ENCODE measurements around the gene CARMIL1. TPM values are rescaled to one million over a fixed set of nuclear protein-coding genes. Genes with fewer than 3 reads are reported as not detected.

The CARMIL1 gene
- total RNA-seq, 1 donor from 2014 or later = 19.6 TPM

- no peak for DNase-seq (ENCODE audit: extremely low spot score in 2 of 2)
- Histone ChIP-seq H3K4me1 (peaks cover 11% of the 10 kb centered on the region), H3K36me3 (no peaks in the 10 kb centered on the region), H3K4me3 (no peak overlapping the region), H3K9me3 (no peaks in the 10 kb centered on the region), H3K27me3 (no peaks in the 10 kb centered on the region), H3K27ac (no peak overlapping the region)
- TF ChIP-seq CTCF (IDR thresholded peaks at IDR 0.05) (no peak), POLR2AphosphoS5 (IDR thresholded peaks at IDR 0.05; ENCODE audit: insufficient read depth in 1 of 2, low read depth in 1 of 2) (no peak), POLR2A (IDR thresholded peaks at IDR 0.05) (no peak)
- intact Hi-C loops (cut with DNase I) = no loop called here
Observed at GRCh38 chr6:25404091-25404490, 124.9 kb downstream of the CARMIL1 start.

- intact Hi-C loops (cut with DNase I) = loop anchor here (5.0 kb wide), 1 partner anchor 613 kb away; a partner anchor contains a TSS
- Histone ChIP-seq H3K9me3 (no peaks in the 10 kb centered on the region), H3K4me1 (peaks cover 11% of the 10 kb centered on the region), H3K36me3 (no peaks in the 10 kb centered on the region), H3K4me3 (peak overlapping the region in 1 of 2 donors; percentile 9), H3K27ac (no peak overlapping the region), H3K27me3 (no peaks in the 10 kb centered on the region)
- no peak for DNase-seq (ENCODE audit: extremely low spot score in 2 of 2)
- TF ChIP-seq POLR2AphosphoS5 (IDR thresholded peaks at IDR 0.05; ENCODE audit: insufficient read depth in 1 of 2, low read depth in 1 of 2) (no peak), POLR2A (IDR thresholded peaks at IDR 0.05) (no peak), CTCF (IDR thresholded peaks at IDR 0.05) (no peak)
Observed at GRCh38 chr6:25404693-25405169, 125.6 kb downstream of the CARMIL1 start.

- intact Hi-C loops (cut with DNase I) = loop anchor here (5.0 kb wide), 1 partner anchor 612 kb away; a partner anchor contains a TSS
- H3K4me1 ChIP-seq = peaks cover 14% of the 10 kb centered on the region
- no peaks in the 10 kb centered on the region for H3K36me3 ChIP-seq
- H3K9me3 ChIP-seq = no peaks in the 10 kb centered on the region
- no peaks in the 10 kb centered on the region for H3K27me3 ChIP-seq
- H3K27ac ChIP-seq = no peak overlapping the region
- H3K4me3 ChIP-seq = peak overlapping the region in 1 of 2 donors; percentile 9
- TF ChIP-seq CTCF (IDR thresholded peaks at IDR 0.05) = no peak
- TF ChIP-seq POLR2A (IDR thresholded peaks at IDR 0.05) = no peak
- no peak for TF ChIP-seq POLR2AphosphoS5 (IDR thresholded peaks at IDR 0.05; ENCODE audit: insufficient read depth in 1 of 2, low read depth in 1 of 2)
- DNase-seq (ENCODE audit: extremely low spot score in 2 of 2) = no peak
Observed at GRCh38 chr6:25405442-25405841, 126.3 kb downstream of the CARMIL1 start.

GRCh38 chr6:25407431-25407830, 128.3 kb downstream of the CARMIL1 start:
- intact Hi-C loops (cut with DNase I) = loop anchor here (5.0 kb wide), 1 partner anchor 610 kb away; a partner anchor contains a TSS
- TF ChIP-seq POLR2A (IDR thresholded peaks at IDR 0.05) (no peak), POLR2AphosphoS5 (IDR thresholded peaks at IDR 0.05; ENCODE audit: insufficient read depth in 1 of 2, low read depth in 1 of 2) (no peak), CTCF (IDR thresholded peaks at IDR 0.05) (no peak)
- H3K9me3 ChIP-seq = no peaks in the 10 kb centered on the region
- no peak overlapping the region for H3K4me3 ChIP-seq
- H3K27ac ChIP-seq = no peak overlapping the region
- DNase-seq (ENCODE audit: extremely low spot score in 2 of 2) = no peak
- no peaks in the 10 kb centered on the region for H3K27me3 ChIP-seq
- peaks cover 19% of the 10 kb centered on the region for H3K4me1 ChIP-seq
- H3K36me3 ChIP-seq = no peaks in the 10 kb centered on the region

GRCh38 chr6:25410102-25410501, 130.9 kb downstream of the CARMIL1 start:
- TF ChIP-seq CTCF (IDR thresholded peaks at IDR 0.05) (no peak), POLR2A (IDR thresholded peaks at IDR 0.05) (no peak), POLR2AphosphoS5 (IDR thresholded peaks at IDR 0.05; ENCODE audit: insufficient read depth in 1 of 2, low read depth in 1 of 2) (no peak)
- Histone ChIP-seq H3K36me3 (no peaks in the 10 kb centered on the region), H3K27me3 (no peaks in the 10 kb centered on the region), H3K9me3 (no peaks in the 10 kb centered on the region), H3K27ac (no peak overlapping the region), H3K4me3 (no peak overlapping the region), H3K4me1 (peaks cover 34% of the 10 kb centered on the region)
- intact Hi-C loops (cut with DNase I) = no loop called here
- DNase-seq (ENCODE audit: extremely low spot score in 2 of 2) = no peak
